ENCODE results near the gene TDRD3. TPM values are rescaled to one million over a fixed set of nuclear protein-coding genes. Genes with fewer than 3 reads are reported as not detected.

The TDRD3 gene
- polyA plus RNA-seq, 1 of the 3 experiments (the other 2 are of a cell fraction) = 3.8 TPM

DNA sequence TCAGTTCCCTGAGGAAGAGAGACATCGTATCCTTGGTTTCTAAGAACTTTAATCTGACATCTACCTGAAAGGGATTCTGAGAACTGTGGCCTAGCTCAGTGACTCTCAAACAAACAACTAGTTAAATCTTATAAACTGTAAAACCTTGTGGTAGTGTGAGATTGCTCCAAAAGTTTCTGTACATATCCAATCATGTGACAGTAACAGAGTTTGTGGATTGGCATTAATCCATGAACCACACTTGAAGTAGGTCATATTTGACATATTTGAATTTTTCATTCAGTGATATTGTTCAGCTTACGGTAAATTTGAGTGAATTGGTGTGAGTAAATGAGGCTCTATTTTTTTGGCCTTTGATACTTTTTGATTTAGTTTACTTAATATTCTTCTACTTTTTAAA lies 15.0 kb downstream of the TDRD3 start:
- Histone ChIP-seq H3K4me3 (ENCODE audit: low read depth in 2 of 2, low read length in 1 of 2) (no peak overlapping the region), H3K9me3 (no peaks in the 10 kb centered on the region), H3K9me2 (no peaks in the 10 kb centered on the region), H3K9ac (no peak overlapping the region), H3F3A (replicated peaks; ENCODE audit: insufficient read depth) (no peaks in the 10 kb centered on the region), H3K79me2 (ENCODE audit: insufficient read depth) (peaks cover 24% of the 10 kb centered on the region), H4K20me1 (ENCODE audit: insufficient read depth) (no peaks in the 10 kb centered on the region), H3K27me3 (ENCODE audit: insufficient read depth) (no peaks in the 10 kb centered on the region), H3K27ac (ENCODE audit: low read depth in 2 of 2, low read length in 1 of 2) (no peak overlapping the region), H2AFZ (ENCODE audit: low read depth) (no peak overlapping the region), H3K36me3 (replicated peaks in 1 of 2; ENCODE audit: control insufficient read depth in 1 of 2, insufficient read depth in 2 of 2, low read length in 1 of 2) (no peaks in the 10 kb centered on the region), H3K4me1 (ENCODE audit: control insufficient read depth in 1 of 2, insufficient read depth in 2 of 2, low read depth in 1 of 2, low read length in 1 of 2) (peaks cover 0 to 2% of the 10 kb centered on the region in 2 experiments; a peak in 1 of 4 replicates), H3K4me2 (no peak overlapping the region)
- ChIA-PET POLR2A (no interaction called here), CTCF (interaction anchor here (1.1 to 1.9 kb wide), 3 partner anchors 16 to 505 kb away, joined by 3 to 6 read pairs (median 5); partner anchors contain the start of gene TDRD3)
- no peak for DNase-seq
- TF ChIP-seq FOXJ3 (CRISPR knock-in tag; IDR thresholded peaks at IDR 0.05) (no peak), NFIC (IDR thresholded peaks at IDR 0.05; ENCODE audit: borderline replicate concordance) (no peak), FOSL2 (IDR thresholded peaks at IDR 0.05; ENCODE audit: borderline replicate concordance, low read depth) (no peak), SIN3A (IDR thresholded peaks at IDR 0.05; ENCODE audit: borderline replicate concordance, low read depth, low read length) (no peak), GATA2 (CRISPR knock-in tag; IDR thresholded peaks at IDR 0.05) (no peak), RCOR1 (IDR thresholded peaks at IDR 0.05; ENCODE audit: low read length) (no peak), ELF1 (IDR thresholded peaks at IDR 0.05) (no peak), TAF1 (IDR thresholded peaks at IDR 0.05; ENCODE audit: borderline replicate concordance, low read depth, low read length) (no peak), MXI1 (IDR thresholded peaks at IDR 0.05; ENCODE audit: low read depth, low read length) (no peak), TEAD4 (IDR thresholded peaks at IDR 0.05; ENCODE audit: borderline replicate concordance, insufficient read depth) (no peak), FOXM1 (IDR thresholded peaks at IDR 0.05; ENCODE audit: low read depth) (no peak), SMC3 (IDR thresholded peaks at IDR 0.05; ENCODE audit: low read depth, low read length) (no peak), NRF1 (IDR thresholded peaks at IDR 0.05; ENCODE audit: low read depth, low read length) (no peak), MEF2A (IDR thresholded peaks at IDR 0.05; ENCODE audit: borderline replicate concordance, low read depth) (no peak), RFX5 (IDR thresholded peaks at IDR 0.05; ENCODE audit: low read length) (no peak)
- TF ChIP-seq, protein P1, sequence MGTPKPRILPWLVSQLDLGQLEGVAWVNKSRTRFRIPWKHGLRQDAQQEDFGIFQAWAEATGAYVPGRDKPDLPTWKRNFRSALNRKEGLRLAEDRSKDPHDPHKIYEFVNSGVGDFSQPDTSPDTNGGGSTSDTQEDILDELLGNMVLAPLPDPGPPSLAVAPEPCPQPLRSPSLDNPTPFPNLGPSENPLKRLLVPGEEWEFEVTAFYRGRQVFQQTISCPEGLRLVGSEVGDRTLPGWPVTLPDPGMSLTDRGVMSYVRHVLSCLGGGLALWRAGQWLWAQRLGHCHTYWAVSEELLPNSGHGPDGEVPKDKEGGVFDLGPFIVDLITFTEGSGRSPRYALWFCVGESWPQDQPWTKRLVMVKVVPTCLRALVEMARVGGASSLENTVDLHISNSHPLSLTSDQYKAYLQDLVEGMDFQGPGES (IDR thresholded peaks at IDR 0.05; ENCODE audit: low read depth, low read length) = no peak
- TF ChIP-seq, protein P2, sequence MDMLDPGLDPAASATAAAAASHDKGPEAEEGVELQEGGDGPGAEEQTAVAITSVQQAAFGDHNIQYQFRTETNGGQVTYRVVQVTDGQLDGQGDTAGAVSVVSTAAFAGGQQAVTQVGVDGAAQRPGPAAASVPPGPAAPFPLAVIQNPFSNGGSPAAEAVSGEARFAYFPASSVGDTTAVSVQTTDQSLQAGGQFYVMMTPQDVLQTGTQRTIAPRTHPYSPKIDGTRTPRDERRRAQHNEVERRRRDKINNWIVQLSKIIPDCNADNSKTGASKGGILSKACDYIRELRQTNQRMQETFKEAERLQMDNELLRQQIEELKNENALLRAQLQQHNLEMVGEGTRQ (IDR thresholded peaks at IDR 0.05; ENCODE audit: borderline replicate concordance, low read depth, low read length) = no peak
- 93% methylated on average over 2 of the region's 2 CpGs for WGBS (ENCODE audit: low lambda C conversion rate)
